Measurements from ENCODE around the gene GXYLT2. TPM values are rescaled to one million over a fixed set of nuclear protein-coding genes. Genes with fewer than 3 reads are reported as not detected.

GXYLT2 gene
- total RNA-seq, 1 donor: 77.4 TPM

DNA sequence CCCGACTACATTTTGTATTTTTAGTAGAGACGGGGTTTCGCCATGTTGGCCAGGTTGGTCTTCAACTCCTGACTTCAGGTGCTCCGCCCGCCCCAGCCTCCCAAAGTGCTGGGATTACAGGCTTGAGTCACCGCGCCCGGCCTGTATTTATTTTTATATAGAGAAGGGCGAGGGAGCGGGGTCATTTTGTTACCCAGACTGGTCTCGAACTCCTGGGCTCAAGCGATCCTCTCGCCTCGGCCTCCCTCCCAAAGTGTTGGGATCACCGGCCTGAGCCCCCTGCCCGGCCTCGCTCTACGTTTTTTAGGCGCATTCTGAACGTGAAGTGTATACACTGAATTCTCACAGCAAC, 108.3 kb downstream of the GXYLT2 start:
- no peak for DNase-seq (ENCODE audit: insufficient read length, low spot score, missing footprints)
- peaks cover 43% of the 10 kb centered on the region for H3K79me2 ChIP-seq (ENCODE audit: insufficient read depth, low read length)
- TF ChIP-seq, protein P1, sequence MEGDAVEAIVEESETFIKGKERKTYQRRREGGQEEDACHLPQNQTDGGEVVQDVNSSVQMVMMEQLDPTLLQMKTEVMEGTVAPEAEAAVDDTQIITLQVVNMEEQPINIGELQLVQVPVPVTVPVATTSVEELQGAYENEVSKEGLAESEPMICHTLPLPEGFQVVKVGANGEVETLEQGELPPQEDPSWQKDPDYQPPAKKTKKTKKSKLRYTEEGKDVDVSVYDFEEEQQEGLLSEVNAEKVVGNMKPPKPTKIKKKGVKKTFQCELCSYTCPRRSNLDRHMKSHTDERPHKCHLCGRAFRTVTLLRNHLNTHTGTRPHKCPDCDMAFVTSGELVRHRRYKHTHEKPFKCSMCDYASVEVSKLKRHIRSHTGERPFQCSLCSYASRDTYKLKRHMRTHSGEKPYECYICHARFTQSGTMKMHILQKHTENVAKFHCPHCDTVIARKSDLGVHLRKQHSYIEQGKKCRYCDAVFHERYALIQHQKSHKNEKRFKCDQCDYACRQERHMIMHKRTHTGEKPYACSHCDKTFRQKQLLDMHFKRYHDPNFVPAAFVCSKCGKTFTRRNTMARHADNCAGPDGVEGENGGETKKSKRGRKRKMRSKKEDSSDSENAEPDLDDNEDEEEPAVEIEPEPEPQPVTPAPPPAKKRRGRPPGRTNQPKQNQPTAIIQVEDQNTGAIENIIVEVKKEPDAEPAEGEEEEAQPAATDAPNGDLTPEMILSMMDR (IDR thresholded peaks at IDR 0.05; ENCODE audit: extremely low read depth, low read depth, low read length): no peak

DNA sequence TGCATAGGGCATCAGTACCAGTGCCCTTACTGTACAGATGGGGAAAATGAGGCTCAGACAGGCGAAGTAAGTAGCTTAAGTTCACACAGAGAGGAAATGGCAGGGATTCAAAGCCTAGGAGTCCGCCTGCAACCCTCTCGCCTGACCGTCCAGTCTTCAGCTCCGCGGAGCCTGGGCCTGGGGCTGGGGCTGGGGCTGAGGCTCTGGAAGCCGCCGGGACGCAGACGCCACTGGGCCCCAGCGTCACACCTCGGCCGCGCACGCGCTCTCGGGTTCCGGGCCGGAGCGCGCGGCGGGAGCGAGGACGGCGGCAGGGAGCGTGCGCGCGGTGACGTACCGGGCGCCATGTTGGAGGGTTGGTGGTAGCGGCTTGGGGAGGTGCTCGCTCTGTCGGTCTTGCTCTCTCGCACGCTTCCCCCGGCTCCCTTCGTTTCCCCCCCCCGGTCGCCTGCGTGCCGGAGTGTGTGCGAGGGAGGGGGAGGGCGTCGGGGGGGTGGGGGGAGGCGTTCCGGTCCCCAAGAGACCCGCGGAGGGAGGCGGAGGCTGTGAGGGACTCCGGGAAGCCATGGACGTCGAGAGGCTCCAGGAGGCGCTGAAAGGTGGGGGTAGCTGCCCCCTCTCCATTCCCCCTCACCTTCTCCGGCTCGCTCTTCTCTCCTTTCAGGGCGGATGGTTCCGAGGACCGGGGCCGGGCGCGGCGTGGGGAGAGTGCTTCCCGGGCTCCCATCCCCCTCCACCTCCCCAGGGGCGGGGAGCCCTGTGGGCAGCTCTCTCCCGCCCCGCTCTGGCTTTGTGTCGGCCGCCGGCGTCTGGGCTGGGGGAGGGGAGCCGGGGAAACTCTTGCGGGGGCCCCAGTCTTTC, 108.9 kb downstream of the GXYLT2 start, which contains the start of gene PPP4R2:
TSS of gene PPP4R2 (plus strand) at position 339 of the 861 bp plus-strand sequence. CDS start at position 566, 227 bp downstream.
- Histone ChIP-seq H3K4me3 (ENCODE audit: insufficient read depth, low read length) (peak within 1 kb of the TSS; percentile 92), H2AFZ (ENCODE audit: low read length) (peak within 1 kb of the TSS; percentile 93), H3K4me1 (ENCODE audit: insufficient read depth, low read length) (peaks cover 25% of the 10 kb centered on the region), H3K36me3 (ENCODE audit: insufficient read depth, low read length) (peaks cover 23% of the 10 kb centered on the region), H3K79me2 (ENCODE audit: insufficient read depth, low read length) (peaks cover 49% of the 10 kb centered on the region), H4K20me1 (ENCODE audit: insufficient read depth, low read length) (peaks cover 35% of the 10 kb centered on the region), H3K4me2 (ENCODE audit: insufficient read depth, low read length) (peak within 1 kb of the TSS; percentile 90), H3K27me3 (ENCODE audit: insufficient read depth, low read length) (no peaks in the 10 kb centered on the region), H3K27ac (ENCODE audit: low read depth, low read length) (peak within 1 kb of the TSS; percentile 89), H3K9me3 (ENCODE audit: low read depth, low read length) (no peaks in the 10 kb centered on the region)
- DNase-seq (ENCODE audit: insufficient read length, low spot score, missing footprints): peak; percentile 98
- TF ChIP-seq, protein P1 (IDR thresholded peaks at IDR 0.05; ENCODE audit: extremely low read depth, low read depth, low read length): no peak

More for the DNA sequence above, 108.3 kb downstream of the GXYLT2 start:
- H2AFZ ChIP-seq (ENCODE audit: low read length): peak overlapping the region; percentile 93
- H3K27me3 ChIP-seq (ENCODE audit: insufficient read depth, low read length): no peaks in the 10 kb centered on the region
- peak overlapping the region; percentile 84 for H3K4me2 ChIP-seq (ENCODE audit: insufficient read depth, low read length)
- H3K4me3 ChIP-seq (ENCODE audit: insufficient read depth, low read length): peak overlapping the region; percentile 92
- peaks cover 18% of the 10 kb centered on the region for H3K36me3 ChIP-seq (ENCODE audit: insufficient read depth, low read length)
- H3K27ac ChIP-seq (ENCODE audit: low read depth, low read length): peak overlapping the region; percentile 89
- H3K4me1 ChIP-seq (ENCODE audit: insufficient read depth, low read length): peaks cover 25% of the 10 kb centered on the region
- no peaks in the 10 kb centered on the region for H3K9me3 ChIP-seq (ENCODE audit: low read depth, low read length)
- H4K20me1 ChIP-seq (ENCODE audit: insufficient read depth, low read length): peaks cover 29% of the 10 kb centered on the region

DNA sequence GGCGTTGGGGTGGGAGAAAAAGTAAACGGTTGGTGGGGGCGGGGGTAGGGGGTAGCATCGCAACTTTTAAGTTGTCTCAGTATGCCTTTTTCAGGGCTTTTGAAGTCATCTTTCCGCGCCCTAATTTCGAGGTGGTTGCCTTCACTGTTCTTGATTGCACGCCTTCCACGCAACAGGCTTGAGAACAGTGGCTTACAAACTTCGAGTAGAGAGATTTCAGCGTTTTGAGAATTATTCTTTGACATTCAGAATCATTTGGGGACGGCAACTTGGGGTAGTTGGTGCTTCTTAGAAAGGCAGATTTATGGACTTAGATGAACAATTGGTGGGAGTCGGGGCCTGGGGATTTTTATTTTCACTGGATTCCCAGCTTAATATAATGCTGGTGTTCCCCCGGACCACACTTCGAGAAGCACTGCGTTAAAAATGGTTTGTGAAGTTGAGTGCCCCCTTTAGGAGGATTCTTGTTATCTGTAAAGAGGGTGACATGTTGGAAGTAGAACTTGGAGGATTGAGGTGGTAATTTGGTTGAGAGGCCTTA, 109.6 kb downstream of the GXYLT2 start:
- no peaks in the 10 kb centered on the region for H3K27me3 ChIP-seq (ENCODE audit: insufficient read depth, low read length)
- peaks cover 29% of the 10 kb centered on the region for H3K4me1 ChIP-seq (ENCODE audit: insufficient read depth, low read length)
- DNase-seq (ENCODE audit: insufficient read length, low spot score, missing footprints): peak; percentile 59
- H4K20me1 ChIP-seq (ENCODE audit: insufficient read depth, low read length): peaks cover 41% of the 10 kb centered on the region
- H3K79me2 ChIP-seq (ENCODE audit: insufficient read depth, low read length): peaks cover 56% of the 10 kb centered on the region
- H2AFZ ChIP-seq (ENCODE audit: low read length): peak overlapping the region; percentile 20
- peaks cover 27% of the 10 kb centered on the region for H3K36me3 ChIP-seq (ENCODE audit: insufficient read depth, low read length)
- peak overlapping the region; percentile 92 for H3K4me3 ChIP-seq (ENCODE audit: insufficient read depth, low read length)
- peak overlapping the region; percentile 90 for H3K4me2 ChIP-seq (ENCODE audit: insufficient read depth, low read length)
- no peaks in the 10 kb centered on the region for H3K9me3 ChIP-seq (ENCODE audit: low read depth, low read length)
- TF ChIP-seq, protein P1 (IDR thresholded peaks at IDR 0.05; ENCODE audit: extremely low read depth, low read depth, low read length): peak; percentile 58
- H3K27ac ChIP-seq (ENCODE audit: low read depth, low read length): peak overlapping the region; percentile 89

DNA sequence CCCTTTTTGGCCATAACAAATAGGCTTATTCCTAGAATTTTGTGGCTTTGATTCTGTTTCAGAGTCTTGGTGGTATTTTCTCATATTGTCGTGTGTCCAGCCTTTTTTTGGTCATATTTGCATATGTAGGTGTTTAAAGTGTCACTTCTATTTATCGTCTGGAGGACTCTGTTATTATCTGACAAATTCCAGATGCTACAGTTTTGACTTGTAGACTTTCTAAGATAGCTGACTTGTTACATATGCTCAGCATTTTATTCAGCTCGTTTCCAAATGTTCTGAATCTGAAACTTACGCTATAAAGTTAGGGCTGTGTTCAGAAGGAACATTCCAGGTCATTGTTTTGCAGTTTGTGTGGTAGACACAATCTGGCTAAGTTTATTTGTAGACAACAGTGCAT, 110.6 kb downstream of the GXYLT2 start:
- Histone ChIP-seq H3K4me3 (ENCODE audit: insufficient read depth, low read length) (peak overlapping the region; percentile 92), H3K27me3 (ENCODE audit: insufficient read depth, low read length) (no peaks in the 10 kb centered on the region), H4K20me1 (ENCODE audit: insufficient read depth, low read length) (peaks cover 49% of the 10 kb centered on the region), H3K4me1 (ENCODE audit: insufficient read depth, low read length) (peaks cover 29% of the 10 kb centered on the region), H2AFZ (ENCODE audit: low read length) (no peak overlapping the region), H3K79me2 (ENCODE audit: insufficient read depth, low read length) (peaks cover 65% of the 10 kb centered on the region), H3K36me3 (ENCODE audit: insufficient read depth, low read length) (peaks cover 29% of the 10 kb centered on the region), H3K4me2 (ENCODE audit: insufficient read depth, low read length) (peak overlapping the region; percentile 90), H3K27ac (ENCODE audit: low read depth, low read length) (peak overlapping the region; percentile 89), H3K9me3 (ENCODE audit: low read depth, low read length) (no peaks in the 10 kb centered on the region)
- TF ChIP-seq, protein P1 (IDR thresholded peaks at IDR 0.05; ENCODE audit: extremely low read depth, low read depth, low read length): no peak
- peak; percentile 19 for DNase-seq (ENCODE audit: insufficient read length, low spot score, missing footprints)

Measured in osteoblast (primary cell).